Parathyroid adenoma (tissue), 2 donors: ENCODE results near the gene TMSB10.

Experiments
- H2AFZ ChIP-seq: fragments of 300-600 bp; sonication (generic); one replicate; pipeline ENCODE4 v1.7.0; 2017; ENCODE audit warnings: antibody characterized with exemption, mild to moderate bottlenecking
- H3K27ac ChIP-seq: fragments of 300-600 bp; sonication (generic); one replicate; pipeline ENCODE4 v1.7.0; 2017
- H3K27me3 ChIP-seq: fragments of 300-600 bp; sonication (generic); one replicate; pipeline ENCODE4 v1.7.0; 2017; ENCODE audit warnings: low read length; ENCODE audit not compliant: control insufficient read depth, insufficient read depth
- H3K36me3 ChIP-seq: fragments of 300-600 bp; sonication (generic); one replicate; pipeline ENCODE4 v1.7.0; 2017; ENCODE audit warnings: low read length; ENCODE audit not compliant: control insufficient read depth, insufficient read depth
- H3K4me1 ChIP-seq: fragments of 300-600 bp; sonication (generic); one replicate; pipeline ENCODE4 v1.7.0; 2017; ENCODE audit warnings: control low read depth
- H3K4me2 ChIP-seq: fragments of 300-600 bp; sonication (generic); one replicate; pipeline ENCODE4 v1.7.0; 2017; ENCODE audit warnings: low read length
- H3K4me3 ChIP-seq: fragments of 300-600 bp; sonication (generic); one replicate; pipeline ENCODE4 v1.7.0; 2017; ENCODE audit warnings: low read depth, low read length
- H3K79me2 ChIP-seq: fragments of 300-600 bp; sonication (generic); one replicate; pipeline ENCODE4 v1.7.0; 2017; ENCODE audit warnings: control low read depth
- H3K9ac ChIP-seq: fragments of 300-600 bp; sonication (generic); one replicate; pipeline ENCODE4 v1.7.0; 2017; ENCODE audit warnings: mild to moderate bottlenecking
- H3K9me3 ChIP-seq: fragments of 300-600 bp; sonication (generic); one replicate; pipeline ENCODE4 v1.7.0; 2017; ENCODE audit warnings: low read length; ENCODE audit not compliant: control insufficient read depth
- TF ChIP-seq, protein P1 (sequence below): fragments of 300-600 bp; sonication (generic); IDR thresholded peaks from one replicate; pipeline ENCODE4 v1.7.0; 2017; ENCODE audit warnings: antibody characterized with exemption, mild to moderate bottlenecking
- donor health status: primary hyperparathyroidism.

The TMSB10 gene

DNA sequence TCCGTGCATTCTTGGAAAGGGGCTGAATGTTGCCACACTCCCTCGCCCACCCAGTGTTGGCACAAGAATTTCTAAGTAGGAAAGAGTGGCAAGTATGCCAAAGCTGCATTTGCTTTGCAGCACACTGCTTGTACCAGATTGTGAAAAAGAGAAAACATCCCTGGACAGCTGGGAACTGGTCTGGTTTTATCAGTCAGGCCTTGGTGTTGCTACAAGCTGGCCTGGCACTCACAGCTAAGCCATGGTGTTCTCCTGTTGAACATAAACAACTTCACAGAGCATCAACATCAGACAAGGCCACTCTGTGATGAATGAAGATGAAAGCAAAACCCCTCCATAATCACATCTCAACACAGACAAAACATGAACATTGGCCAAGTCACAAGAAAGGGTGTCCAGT, 20.3 kb upstream of the TMSB10 start:
- no peak overlapping the region for H3K4me3 ChIP-seq
- no peak overlapping the region for H3K9ac ChIP-seq

DNA sequence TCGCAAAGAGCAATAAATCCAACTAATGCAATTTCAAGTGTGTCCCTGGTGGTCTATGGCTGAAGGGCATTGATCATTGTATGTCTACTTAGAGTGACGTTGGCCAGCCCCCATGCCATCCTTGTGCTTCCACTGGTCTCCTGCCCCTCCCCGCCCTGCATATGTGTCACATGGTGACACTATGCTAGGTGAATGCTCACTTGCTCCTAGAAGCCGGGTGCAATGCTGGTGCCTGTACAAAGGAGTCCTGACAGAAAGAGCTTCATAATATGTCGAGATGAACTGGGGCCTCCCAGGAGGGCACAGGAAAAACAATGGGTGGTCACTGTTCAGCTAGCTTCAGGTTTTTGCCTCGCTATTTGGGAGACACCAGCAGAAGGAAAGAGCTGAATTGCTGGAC, 18.7 kb upstream of the TMSB10 start:
- Histone ChIP-seq H2AFZ (no peak overlapping the region), H3K4me1 (no peaks in the 10 kb centered on the region), H3K9me3 (no peaks in the 10 kb centered on the region), H3K4me2 (no peak overlapping the region), H3K79me2 (no peaks in the 10 kb centered on the region), H3K4me3 (no peak overlapping the region), H3K27ac (no peak overlapping the region), H3K27me3 (no peaks in the 10 kb centered on the region), H3K36me3 (no peaks in the 10 kb centered on the region), H3K9ac (no peak overlapping the region)
- TF ChIP-seq, protein P1, sequence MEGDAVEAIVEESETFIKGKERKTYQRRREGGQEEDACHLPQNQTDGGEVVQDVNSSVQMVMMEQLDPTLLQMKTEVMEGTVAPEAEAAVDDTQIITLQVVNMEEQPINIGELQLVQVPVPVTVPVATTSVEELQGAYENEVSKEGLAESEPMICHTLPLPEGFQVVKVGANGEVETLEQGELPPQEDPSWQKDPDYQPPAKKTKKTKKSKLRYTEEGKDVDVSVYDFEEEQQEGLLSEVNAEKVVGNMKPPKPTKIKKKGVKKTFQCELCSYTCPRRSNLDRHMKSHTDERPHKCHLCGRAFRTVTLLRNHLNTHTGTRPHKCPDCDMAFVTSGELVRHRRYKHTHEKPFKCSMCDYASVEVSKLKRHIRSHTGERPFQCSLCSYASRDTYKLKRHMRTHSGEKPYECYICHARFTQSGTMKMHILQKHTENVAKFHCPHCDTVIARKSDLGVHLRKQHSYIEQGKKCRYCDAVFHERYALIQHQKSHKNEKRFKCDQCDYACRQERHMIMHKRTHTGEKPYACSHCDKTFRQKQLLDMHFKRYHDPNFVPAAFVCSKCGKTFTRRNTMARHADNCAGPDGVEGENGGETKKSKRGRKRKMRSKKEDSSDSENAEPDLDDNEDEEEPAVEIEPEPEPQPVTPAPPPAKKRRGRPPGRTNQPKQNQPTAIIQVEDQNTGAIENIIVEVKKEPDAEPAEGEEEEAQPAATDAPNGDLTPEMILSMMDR = no peak

More for the DNA sequence above, 20.3 kb upstream of the TMSB10 start:
- no peaks in the 10 kb centered on the region for H3K36me3 ChIP-seq
- no peak overlapping the region for H3K4me2 ChIP-seq
- H3K9me3 ChIP-seq = no peaks in the 10 kb centered on the region
- H3K79me2 ChIP-seq = no peaks in the 10 kb centered on the region
- H3K27ac ChIP-seq = no peak overlapping the region
- H2AFZ ChIP-seq = no peak overlapping the region
- TF ChIP-seq, protein P1 = no peak
- peaks cover 8% of the 10 kb centered on the region for H3K4me1 ChIP-seq
- no peaks in the 10 kb centered on the region for H3K27me3 ChIP-seq

DNA sequence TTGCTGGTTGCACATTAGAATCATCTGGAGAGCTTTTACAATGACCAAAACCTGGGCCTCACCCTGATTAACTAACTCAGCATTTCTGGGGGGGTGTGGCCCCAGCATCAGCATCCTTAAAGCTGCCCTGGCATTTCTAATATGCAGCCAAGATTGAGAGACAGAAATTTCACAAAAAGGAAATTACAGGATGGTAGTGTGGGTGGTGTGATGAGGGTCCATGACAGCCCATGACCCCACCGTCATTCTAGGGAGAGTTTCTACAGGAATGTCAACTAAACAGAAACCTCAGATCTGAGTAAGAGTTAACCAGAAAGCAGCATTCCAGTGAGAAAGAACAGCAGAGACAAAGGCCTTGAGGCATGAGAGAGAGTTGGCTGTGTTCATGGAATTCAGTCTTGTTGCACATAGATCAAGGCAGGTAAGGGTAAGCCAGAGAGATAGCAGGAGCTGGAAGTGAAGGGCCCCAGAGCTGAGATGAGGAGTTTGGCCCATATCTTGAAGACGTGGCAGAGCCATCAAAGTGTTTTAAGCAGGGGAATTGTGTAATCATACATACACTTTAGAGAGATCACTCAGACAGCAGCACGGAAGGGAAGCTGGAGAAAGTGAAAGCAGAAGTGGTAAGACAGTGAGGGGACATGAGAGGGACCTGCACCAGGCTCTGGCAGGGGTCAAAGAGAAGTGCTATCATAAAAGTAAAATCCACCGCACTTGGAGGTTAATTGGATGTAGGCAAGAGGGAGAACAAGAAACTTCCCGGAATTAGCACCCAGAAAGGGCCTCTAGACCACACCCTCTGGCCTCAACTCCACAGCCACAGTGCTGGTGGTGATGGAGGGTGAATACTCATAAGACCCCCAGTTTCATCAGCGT, 16.8 kb upstream of the TMSB10 start:
- Histone ChIP-seq H3K36me3 (no peaks in the 10 kb centered on the region), H3K9me3 (no peaks in the 10 kb centered on the region), H3K4me1 (no peaks in the 10 kb centered on the region), H3K4me3 (no peak overlapping the region), H3K4me2 (no peak overlapping the region), H3K79me2 (no peaks in the 10 kb centered on the region), H3K27ac (no peak overlapping the region), H3K27me3 (no peaks in the 10 kb centered on the region), H3K9ac (no peak overlapping the region), H2AFZ (peak overlapping the region; percentile 76)
- TF ChIP-seq, protein P1 = no peak

DNA sequence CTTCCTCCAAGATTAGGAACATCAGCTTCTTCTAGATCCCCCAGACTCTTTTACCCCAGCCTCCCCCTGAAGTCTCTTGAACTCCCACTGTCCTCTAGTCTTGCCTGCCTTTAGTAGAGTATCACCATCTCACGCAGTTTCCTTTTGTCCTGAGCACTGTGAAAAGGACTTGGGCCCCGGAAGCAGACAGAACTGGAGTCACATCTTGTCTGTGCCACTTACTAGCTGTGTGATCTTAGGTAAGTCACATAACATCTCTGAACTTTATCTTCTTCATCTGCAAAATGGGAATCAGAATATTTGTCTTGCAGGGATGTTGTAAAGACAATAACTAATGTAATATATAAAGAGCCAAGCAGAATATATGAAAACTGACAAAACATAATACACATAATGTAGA, 16.1 kb upstream of the TMSB10 start:
- TF ChIP-seq, protein P1 = no peak
- no peak overlapping the region for H3K27ac ChIP-seq

More for the DNA sequence above, 16.1 kb upstream of the TMSB10 start:
- H3K79me2 ChIP-seq = no peaks in the 10 kb centered on the region
- H3K4me2 ChIP-seq = no peak overlapping the region
- no peaks in the 10 kb centered on the region for H3K4me1 ChIP-seq
- no peak overlapping the region for H2AFZ ChIP-seq
- H3K9me3 ChIP-seq = no peaks in the 10 kb centered on the region
- H3K4me3 ChIP-seq = no peak overlapping the region
- H3K36me3 ChIP-seq = no peaks in the 10 kb centered on the region
- H3K27me3 ChIP-seq = no peaks in the 10 kb centered on the region
- no peak overlapping the region for H3K9ac ChIP-seq
